K562 (cell line): ENCODE measurements around the gene TAS2R20.

Source experiments
- NR1H2 ChIP-seq: sonication (generic); formaldehyde crosslinking; IDR thresholded peaks from 2 replicates; pipeline ENCODE4 v1.4.0; 2020; ENCODE audit warnings: mild to moderate bottlenecking, missing genetic modification reagents
- SIX5 ChIP-seq, 2 experiments: IDR thresholded peaks; 2 replicates each; pipeline ENCODE4 v1.6.1; 2011; ENCODE audit warnings: low read length in 2 of 2, borderline replicate concordance in 1 of 2, low read depth in 1 of 2, mild to moderate bottlenecking in 1 of 2, moderate library complexity in 1 of 2; ENCODE audit not compliant: insufficient read depth in 1 of 2
- TF ChIP-seq, protein P1 (sequence below), 3 experiments: IDR thresholded peaks in 2 of 3; conservative IDR thresholded peaks in 1 of 3; 2 replicates each; pipeline ENCODE4 v1.5.1; 2011 to 2012; ENCODE audit warnings: low read length in 3 of 3, mild to moderate bottlenecking in 3 of 3, control low read depth in 2 of 3, improper control_type of control experiment in 1 of 3, inconsistent platforms in 1 of 3, low read depth in 1 of 3, mixed read lengths in 1 of 3, moderate library complexity in 1 of 3; ENCODE audit not compliant: insufficient read depth in 2 of 3

DNA sequence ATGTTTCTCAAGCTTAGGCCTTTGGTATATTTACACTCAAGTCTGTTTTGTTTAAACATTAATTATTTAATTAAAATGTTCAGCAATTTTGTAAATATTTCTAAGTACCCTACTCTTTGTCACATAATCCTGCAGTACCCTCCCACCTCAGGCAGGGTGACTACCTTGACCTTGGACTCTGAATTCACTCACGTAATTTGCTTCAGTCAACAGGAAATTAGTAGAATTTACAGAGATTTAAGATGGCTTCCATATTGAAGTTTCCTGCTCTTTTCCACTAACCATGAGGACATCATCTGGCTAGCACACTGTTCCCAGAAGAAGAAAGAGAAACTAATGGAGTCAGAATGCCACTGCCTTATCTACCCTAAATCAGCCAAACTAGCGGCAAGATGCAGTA, 25.3 kb upstream of the TAS2R20 start:
- TF ChIP-seq, protein P1, sequence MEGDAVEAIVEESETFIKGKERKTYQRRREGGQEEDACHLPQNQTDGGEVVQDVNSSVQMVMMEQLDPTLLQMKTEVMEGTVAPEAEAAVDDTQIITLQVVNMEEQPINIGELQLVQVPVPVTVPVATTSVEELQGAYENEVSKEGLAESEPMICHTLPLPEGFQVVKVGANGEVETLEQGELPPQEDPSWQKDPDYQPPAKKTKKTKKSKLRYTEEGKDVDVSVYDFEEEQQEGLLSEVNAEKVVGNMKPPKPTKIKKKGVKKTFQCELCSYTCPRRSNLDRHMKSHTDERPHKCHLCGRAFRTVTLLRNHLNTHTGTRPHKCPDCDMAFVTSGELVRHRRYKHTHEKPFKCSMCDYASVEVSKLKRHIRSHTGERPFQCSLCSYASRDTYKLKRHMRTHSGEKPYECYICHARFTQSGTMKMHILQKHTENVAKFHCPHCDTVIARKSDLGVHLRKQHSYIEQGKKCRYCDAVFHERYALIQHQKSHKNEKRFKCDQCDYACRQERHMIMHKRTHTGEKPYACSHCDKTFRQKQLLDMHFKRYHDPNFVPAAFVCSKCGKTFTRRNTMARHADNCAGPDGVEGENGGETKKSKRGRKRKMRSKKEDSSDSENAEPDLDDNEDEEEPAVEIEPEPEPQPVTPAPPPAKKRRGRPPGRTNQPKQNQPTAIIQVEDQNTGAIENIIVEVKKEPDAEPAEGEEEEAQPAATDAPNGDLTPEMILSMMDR (IDR thresholded peaks at IDR 0.05 in 2 of 3, conservative IDR thresholded peaks at IDR 0.05 in 1 of 3; ENCODE audit: insufficient read depth in 2 of 3, low read depth in 1 of 3, low read length in 3 of 3), result no peak
- no peak for TF ChIP-seq NR1H2 (CRISPR knock-in tag)
- TF ChIP-seq SIX5 (IDR thresholded peaks at IDR 0.05; ENCODE audit: borderline replicate concordance in 1 of 2, insufficient read depth in 1 of 2, low read depth in 1 of 2, low read length in 2 of 2), result no peak
